GM19455 (cell line): ENCODE results near the gene ORAI1.

Experiments used
- ATAC-seq: cut with Tn5 transposase; IDR thresholded peaks from one replicate; pipeline ENCODE4 v1.9.1; 2021; ENCODE audit not compliant: unreplicated experiment

ORAI1 gene

GRCh38 chr12:121689430-121689829 lies 63.1 kb downstream of the ORAI1 start:
- ATAC-seq: no peak
